Trophoblast cell (in vitro differentiated cells and primary cell): ENCODE measurements around the gene UVSSA.

Experiments
- DNase-seq, 2 donors: peaks; one replicate each; pipeline ENCODE4 v3.0.0-alpha.2; 2016
- H2AFZ ChIP-seq: 2 replicates; pipeline ENCODE4 v1.6.1; 2013; ENCODE audit warnings: low read length, moderate library complexity, mild to moderate bottlenecking; ENCODE audit not compliant: insufficient read depth, poor library complexity
- H2AK5ac ChIP-seq: 2 replicates; pipeline ENCODE4 v1.6.1; 2013; ENCODE audit warnings: mild to moderate bottlenecking, low read length
- H2BK120ac ChIP-seq: 2 replicates; pipeline ENCODE4 v1.6.1; 2013; ENCODE audit warnings: low read length, mild to moderate bottlenecking, moderate library complexity; ENCODE audit not compliant: insufficient read depth, poor library complexity
- H2BK12ac ChIP-seq: 2 replicates; pipeline ENCODE4 v1.6.1; 2013; ENCODE audit warnings: mild to moderate bottlenecking, low read length, moderate library complexity
- H2BK5ac ChIP-seq: 2 replicates; pipeline ENCODE4 v1.6.1; 2013; ENCODE audit warnings: low read length, low read depth, moderate library complexity, mild to moderate bottlenecking; ENCODE audit not compliant: poor library complexity
- H3K14ac ChIP-seq: 2 replicates; pipeline ENCODE4 v1.6.1; 2013; ENCODE audit warnings: mild to moderate bottlenecking, low read length
- H3K18ac ChIP-seq: 2 replicates; pipeline ENCODE4 v1.6.1; 2013; ENCODE audit warnings: mild to moderate bottlenecking, low read length
- H3K23ac ChIP-seq: 2 replicates; pipeline ENCODE4 v1.6.1; 2013; ENCODE audit warnings: low read length
- H3K27ac ChIP-seq: 2 replicates; pipeline ENCODE4 v1.5.1; 2013; ENCODE audit warnings: low read depth, mild to moderate bottlenecking, inconsistent platforms, low read length, moderate library complexity
- H3K27me3 ChIP-seq: 2 replicates; pipeline ENCODE4 v1.6.1; 2013; ENCODE audit warnings: inconsistent platforms, mild to moderate bottlenecking, low read length, moderate library complexity; ENCODE audit not compliant: insufficient read depth
- H3K36me3 ChIP-seq, 2 experiments: 1 replicate in 1 of 2; 2 replicates in 1 of 2; pipeline ENCODE4 v1.6.1; 2013; ENCODE audit warnings: low read length in 2 of 2, mild to moderate bottlenecking in 2 of 2, moderate library complexity in 1 of 2; ENCODE audit not compliant: insufficient read depth in 2 of 2, control insufficient read depth in 1 of 2
- H3K4ac ChIP-seq: 2 replicates; pipeline ENCODE4 v1.6.1; 2013; ENCODE audit warnings: low read depth, mild to moderate bottlenecking, low read length, moderate library complexity
- H3K4me1 ChIP-seq, 2 experiments: 1 replicate in 1 of 2; 2 replicates in 1 of 2; pipeline ENCODE4 v1.6.1; 2013; ENCODE audit warnings: low read length in 2 of 2, mild to moderate bottlenecking in 2 of 2, moderate library complexity in 1 of 2; ENCODE audit not compliant: insufficient read depth in 2 of 2, control insufficient read depth in 1 of 2
- H3K4me2 ChIP-seq: 2 replicates; pipeline ENCODE4 v1.6.1; 2013; ENCODE audit warnings: inconsistent platforms, mild to moderate bottlenecking, low read length, moderate library complexity
- H3K4me3 ChIP-seq: 2 replicates; pipeline ENCODE4 v1.5.1; 2013; ENCODE audit warnings: mild to moderate bottlenecking, low read depth, low read length, inconsistent platforms
- H3K79me1 ChIP-seq: one replicate; pipeline ENCODE4 v1.6.1; 2013; ENCODE audit warnings: low read length
- H3K79me2 ChIP-seq: 2 replicates; pipeline ENCODE4 v1.6.1; 2013; ENCODE audit warnings: low read length, mild to moderate bottlenecking; ENCODE audit not compliant: control insufficient read depth, insufficient read depth, poor library complexity
- H3K9ac ChIP-seq: 2 replicates; pipeline ENCODE4 v1.6.1; 2013; ENCODE audit warnings: mild to moderate bottlenecking, low read length
- H3K9me3 ChIP-seq: 2 replicates; pipeline ENCODE4 v1.6.1; 2013; ENCODE audit warnings: low read depth, mild to moderate bottlenecking, control low read depth, inconsistent platforms, low read length; ENCODE audit not compliant: insufficient read depth
- H4K12ac ChIP-seq: 2 replicates; pipeline ENCODE4 v1.6.1; 2013; ENCODE audit warnings: low read depth, mild to moderate bottlenecking, low read length, moderate library complexity
- H4K8ac ChIP-seq: 2 replicates; pipeline ENCODE4 v1.6.1; 2013; ENCODE audit warnings: low read depth, mild to moderate bottlenecking, low read length, moderate library complexity
- H4K91ac ChIP-seq: one replicate; pipeline ENCODE4 v1.6.1; 2013; ENCODE audit warnings: low read depth, mild to moderate bottlenecking, low read length, moderate library complexity
- WGBS: extraction: QIAGEN DNeasy Blood & Tissue Kit; methylation state at CpG from one replicate; pipeline ENCODE4 v1.1.7; 2013; ENCODE audit warnings: missing lambda C conversion rate; ENCODE audit not compliant: insufficient read length, insufficient coverage; ENCODE audit errors: extremely low coverage; 5-methylcytosine and 5-hydroxymethylcytosine counted together

The UVSSA gene

DNA sequence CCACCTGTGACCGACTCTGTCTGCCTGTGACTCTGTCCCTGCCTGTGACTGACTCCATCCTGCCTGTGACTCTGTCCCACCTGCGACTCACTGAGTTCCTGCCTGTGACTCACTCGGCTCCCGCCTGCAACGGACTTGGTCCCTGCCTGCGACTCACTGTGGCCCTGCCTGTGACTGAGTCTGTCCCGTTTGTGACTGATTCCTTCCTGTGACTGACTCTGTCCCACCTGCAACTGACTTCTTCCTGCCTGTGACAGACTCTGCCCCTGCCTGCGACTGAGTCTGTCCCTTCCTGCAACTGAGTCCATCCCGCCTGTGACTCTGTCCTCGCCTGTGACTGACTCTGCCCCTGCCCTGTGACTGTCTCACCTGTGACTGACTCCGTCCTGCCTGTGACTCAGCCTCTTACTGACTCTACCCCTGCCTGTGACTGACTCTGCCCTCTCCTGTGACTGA, 9.6 kb upstream of the UVSSA start:
- no peak overlapping the region for H4K8ac ChIP-seq
- no peaks in the 10 kb centered on the region for H3K79me1 ChIP-seq
- no peak overlapping the region for H2BK5ac ChIP-seq
- H3K4ac ChIP-seq: no peak overlapping the region
- no peak overlapping the region for H4K12ac ChIP-seq
- peaks cover 11% of the 10 kb centered on the region for H3K9me3 ChIP-seq
- no peak for DNase-seq
- H3K79me2 ChIP-seq: no peaks in the 10 kb centered on the region
- H3K4me3 ChIP-seq: no peak overlapping the region
- H3K23ac ChIP-seq: no peak overlapping the region
- no peak overlapping the region for H3K4me2 ChIP-seq
- no peaks in the 10 kb centered on the region for H3K27me3 ChIP-seq
- peaks cover 69 to 79% of the 10 kb centered on the region in 2 experiments for H3K36me3 ChIP-seq
- no peak overlapping the region for H3K9ac ChIP-seq
- H2AFZ ChIP-seq: no peak overlapping the region
- H2BK12ac ChIP-seq: no peak overlapping the region
- no peak overlapping the region for H4K91ac ChIP-seq
- H2AK5ac ChIP-seq: no peak overlapping the region
- H3K18ac ChIP-seq: no peak overlapping the region
- no CpG with 5 or more reads among the region's 11 CpGs for WGBS
- no peak overlapping the region for H3K27ac ChIP-seq
- no peaks in the 10 kb centered on the region for H3K4me1 ChIP-seq
- no peak overlapping the region for H3K14ac ChIP-seq
- no peak overlapping the region for H2BK120ac ChIP-seq

DNA sequence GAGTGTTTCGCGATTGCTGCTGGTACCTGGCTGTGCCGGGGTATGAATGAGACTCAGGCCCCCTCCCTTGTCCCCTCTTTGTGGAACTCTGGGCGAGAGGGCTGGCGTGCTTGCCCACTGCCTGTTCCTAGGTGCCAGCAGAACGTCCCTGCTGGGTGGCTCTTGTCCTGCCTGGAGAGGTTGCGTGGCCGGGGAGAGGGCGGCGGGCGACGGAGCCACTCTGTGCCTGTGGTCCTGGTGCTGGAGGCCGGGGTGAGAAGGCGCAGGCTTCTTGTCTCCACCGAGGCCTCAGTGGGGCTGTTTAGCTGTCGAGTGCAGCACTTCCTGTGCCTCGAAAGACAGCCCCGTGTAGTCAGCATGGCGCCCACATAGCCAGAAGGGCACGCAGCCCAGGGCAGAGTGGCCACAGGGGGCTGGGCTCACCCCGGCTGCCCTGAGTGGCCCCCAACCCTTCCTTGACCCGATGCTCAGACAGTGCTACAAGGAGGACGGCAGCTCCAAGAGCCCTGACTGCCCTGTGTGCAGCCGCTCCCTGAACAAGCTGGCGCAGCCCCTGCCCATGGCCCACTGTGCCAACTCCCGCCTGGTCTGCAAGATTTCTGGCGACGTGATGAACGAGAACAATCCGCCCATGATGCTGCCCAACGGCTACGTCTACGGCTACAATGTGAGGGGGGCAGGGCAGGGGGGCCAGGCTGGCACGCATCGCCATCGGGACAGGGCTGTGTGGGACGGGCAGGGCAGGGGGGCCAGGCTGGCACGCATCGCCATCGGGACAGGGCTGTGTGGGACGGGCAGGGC, 8.9 kb upstream of the UVSSA start:
- no peak overlapping the region for H3K4me2 ChIP-seq
- H2AK5ac ChIP-seq: no peak overlapping the region
- no peak overlapping the region for H3K9ac ChIP-seq
- H4K8ac ChIP-seq: no peak overlapping the region
- H4K91ac ChIP-seq: no peak overlapping the region
- no peak overlapping the region for H3K18ac ChIP-seq
- no peak overlapping the region for H2BK5ac ChIP-seq
- H3K4me3 ChIP-seq: no peak overlapping the region
- no peaks in the 10 kb centered on the region for H3K4me1 ChIP-seq
- H2BK12ac ChIP-seq: no peak overlapping the region
- H2BK120ac ChIP-seq: no peak overlapping the region
- no CpG with 5 or more reads among the region's 41 CpGs for WGBS
- no peak overlapping the region for H4K12ac ChIP-seq
- DNase-seq: no peak
- no peaks in the 10 kb centered on the region for H3K79me2 ChIP-seq
- H3K79me1 ChIP-seq: no peaks in the 10 kb centered on the region
- no peaks in the 10 kb centered on the region for H3K27me3 ChIP-seq
- peaks cover 62 to 71% of the 10 kb centered on the region in 2 experiments for H3K36me3 ChIP-seq
- no peak overlapping the region for H3K14ac ChIP-seq
- peaks cover 11% of the 10 kb centered on the region for H3K9me3 ChIP-seq
- no peak overlapping the region for H2AFZ ChIP-seq
- H3K27ac ChIP-seq: no peak overlapping the region
- H3K23ac ChIP-seq: no peak overlapping the region
- H3K4ac ChIP-seq: no peak overlapping the region

DNA sequence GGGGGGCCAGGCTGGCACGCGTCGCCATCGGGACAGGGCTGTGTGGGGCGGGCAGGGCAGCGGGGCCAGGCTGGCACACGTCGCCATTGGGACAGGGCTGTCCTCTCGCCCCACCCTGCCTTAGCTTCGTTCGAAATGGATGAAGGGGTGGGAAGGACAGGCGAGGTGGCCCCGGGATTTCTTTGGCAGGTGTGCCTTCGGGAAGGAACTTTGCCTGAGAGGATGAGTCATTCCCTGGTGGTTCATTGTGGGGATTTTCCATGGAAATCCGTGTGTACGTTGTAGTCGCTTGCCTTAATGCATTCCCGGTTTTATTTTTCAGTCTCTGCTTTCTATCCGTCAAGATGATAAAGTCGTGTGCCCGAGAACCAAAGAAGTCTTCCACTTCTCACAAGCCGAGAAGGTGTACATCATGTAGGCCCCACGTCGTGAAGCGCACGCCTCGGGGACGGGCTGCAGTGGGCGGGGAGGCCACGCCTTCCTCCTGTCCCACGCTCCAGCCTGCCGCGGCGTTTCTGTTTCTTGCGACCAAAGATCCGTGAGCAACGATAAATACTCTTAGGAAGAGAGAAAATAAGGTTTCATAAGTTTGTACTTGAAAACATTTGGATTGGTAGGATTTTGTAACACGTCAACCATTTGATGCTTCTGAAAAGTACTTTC, 8.1 kb upstream of the UVSSA start:
- H3K36me3 ChIP-seq: peaks cover 59 to 68% of the 10 kb centered on the region in 2 experiments
- no peaks in the 10 kb centered on the region for H3K4me1 ChIP-seq
- H3K18ac ChIP-seq: no peak overlapping the region
- no peak for DNase-seq
- H3K14ac ChIP-seq: no peak overlapping the region
- no peak overlapping the region for H3K4ac ChIP-seq
- WGBS: no CpG with 5 or more reads among the region's 38 CpGs
- H3K27ac ChIP-seq: no peak overlapping the region
- no peak overlapping the region for H2BK5ac ChIP-seq
- no peak overlapping the region for H2BK120ac ChIP-seq
- H2AFZ ChIP-seq: no peak overlapping the region
- no peak overlapping the region for H4K12ac ChIP-seq
- peaks cover 11% of the 10 kb centered on the region for H3K9me3 ChIP-seq
- no peaks in the 10 kb centered on the region for H3K79me1 ChIP-seq
- H3K9ac ChIP-seq: no peak overlapping the region
- no peak overlapping the region for H4K91ac ChIP-seq
- no peak overlapping the region for H2AK5ac ChIP-seq
- H4K8ac ChIP-seq: no peak overlapping the region
- no peak overlapping the region for H3K23ac ChIP-seq
- no peak overlapping the region for H3K4me2 ChIP-seq
- H3K27me3 ChIP-seq: no peaks in the 10 kb centered on the region
- H3K79me2 ChIP-seq: no peaks in the 10 kb centered on the region
- H3K4me3 ChIP-seq: no peak overlapping the region
- no peak overlapping the region for H2BK12ac ChIP-seq

DNA sequence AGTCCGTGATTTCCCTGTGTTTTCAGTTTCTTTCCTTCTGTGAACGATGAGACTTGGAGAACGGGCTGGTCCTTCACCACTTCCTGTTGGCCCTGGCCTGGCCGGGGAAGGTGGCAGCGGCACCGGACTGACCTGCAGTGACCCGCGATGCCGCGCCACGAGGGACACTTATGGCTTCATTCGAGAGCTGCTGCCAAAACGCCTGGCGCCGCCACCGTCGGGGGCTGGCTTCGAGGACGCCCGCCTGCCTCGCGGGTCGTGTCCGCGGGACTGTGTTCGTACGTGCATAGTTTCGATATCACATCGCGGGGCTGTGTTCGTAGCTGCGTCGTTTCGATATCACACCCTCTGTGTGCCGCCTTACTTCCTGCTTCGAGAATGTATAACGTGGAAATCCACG, 7.5 kb upstream of the UVSSA start:
- no peak overlapping the region for H3K14ac ChIP-seq
- no peak overlapping the region for H2BK120ac ChIP-seq

More for the DNA sequence above, 7.5 kb upstream of the UVSSA start:
- Histone ChIP-seq H3K4me3 (no peak overlapping the region), H3K79me2 (no peaks in the 10 kb centered on the region), H2AFZ (no peak overlapping the region), H3K27me3 (no peaks in the 10 kb centered on the region), H2BK5ac (no peak overlapping the region), H3K4me1 (no peaks in the 10 kb centered on the region), H3K4me2 (no peak overlapping the region), H3K9me3 (peaks cover 11% of the 10 kb centered on the region), H3K9ac (no peak overlapping the region), H4K12ac (no peak overlapping the region), H3K27ac (no peak overlapping the region), H3K23ac (no peak overlapping the region), H2BK12ac (no peak overlapping the region), H3K36me3 (peaks cover 54 to 63% of the 10 kb centered on the region in 2 experiments), H4K91ac (no peak overlapping the region), H4K8ac (no peak overlapping the region), H3K18ac (no peak overlapping the region), H2AK5ac (no peak overlapping the region), H3K79me1 (no peaks in the 10 kb centered on the region), H3K4ac (no peak overlapping the region)
- no peak for DNase-seq
- WGBS: no CpG with 5 or more reads among the region's 38 CpGs
